Common myeloid progenitor, CD34-positive (primary cell): Measurements from ENCODE around the gene CHPF.

ENCODE experiments used
- CTCF ChIA-PET: fragments of 350-600 bp; sonication (Branson Sonifier 250); formaldehyde crosslinking; loops from one replicate; lab custom pipeline; 2021; ENCODE audit warnings: antibody characterized with exemption; lab: Charles Lee
- POLR2A ChIA-PET: fragments of 350-600 bp; sonication (Branson Sonifier 250); formaldehyde crosslinking; loops from one replicate; lab custom pipeline; 2021; ENCODE audit warnings: antibody characterized with exemption; lab: Charles Lee
- DNase-seq, 3 donors: peaks; one replicate each; pipeline versions ENCODE4 v3.0.0 to v3.0.0-alpha.2; 2013
- H3K27ac ChIP-seq, 2 experiments: 1 replicate in 1 of 2; 2 replicates in 1 of 2; pipeline ENCODE4 v1.7.0; 2013; ENCODE audit warnings: inconsistent platforms in 2 of 2, low read length in 2 of 2, mild to moderate bottlenecking in 2 of 2, low read depth in 1 of 2, moderate library complexity in 1 of 2; ENCODE audit not compliant: severe bottlenecking in 2 of 2, insufficient read depth in 1 of 2, poor library complexity in 1 of 2
- H3K27me3 ChIP-seq, 5 experiments: replicated peaks in 2 of 5; 1 replicate in 3 of 5; 2 replicates in 2 of 5; pipeline versions ENCODE4 v1.6.1 to v1.7.0; 2013; ENCODE audit warnings: low read length in 4 of 5, mild to moderate bottlenecking in 2 of 5, moderate library complexity in 2 of 5, inconsistent platforms in 1 of 5; ENCODE audit not compliant: insufficient read depth in 5 of 5, control insufficient read depth in 4 of 5
- H3K36me3 ChIP-seq, 4 experiments: 1 replicate in 2 of 4; 2 replicates in 2 of 4; pipeline versions ENCODE4 v1.6.1 to v1.7.0; 2013; ENCODE audit warnings: low read length in 3 of 4, control low read depth in 1 of 4, mild to moderate bottlenecking in 1 of 4; ENCODE audit not compliant: control insufficient read depth in 4 of 4, insufficient read depth in 4 of 4
- H3K4me1 ChIP-seq, 4 experiments: 1 replicate in 3 of 4; 2 replicates in 1 of 4; pipeline versions ENCODE4 v1.6.1 to v1.7.1; 2013; ENCODE audit warnings: low read length in 3 of 4, mild to moderate bottlenecking in 3 of 4, control low read depth in 1 of 4, inconsistent platforms in 1 of 4, moderate library complexity in 1 of 4; ENCODE audit not compliant: control insufficient read depth in 4 of 4, insufficient read depth in 4 of 4; ENCODE audit errors: control extremely low read depth in 1 of 4
- H3K4me3 ChIP-seq, 7 experiments: 1 replicate in 4 of 7; 2 replicates in 3 of 7; pipeline versions ENCODE4 v1.5.1 to v1.7.0; 2013; ENCODE audit warnings: mild to moderate bottlenecking in 7 of 7, low read length in 6 of 7, moderate library complexity in 6 of 7, inconsistent platforms in 2 of 7, low read depth in 2 of 7, control low read depth in 1 of 7; ENCODE audit not compliant: insufficient read depth in 4 of 7, control insufficient read depth in 1 of 7; ENCODE audit errors: extremely low read depth in 1 of 7
- H3K9me3 ChIP-seq, 5 experiments: 1 replicate in 4 of 5; 2 replicates in 1 of 5; pipeline versions ENCODE4 v1.6.1 to v1.7.1; 2013; ENCODE audit warnings: low read length in 4 of 5, mild to moderate bottlenecking in 2 of 5, inconsistent platforms in 1 of 5, low read depth in 1 of 5, moderate library complexity in 1 of 5; ENCODE audit not compliant: control insufficient read depth in 4 of 5, insufficient read depth in 2 of 5; ENCODE audit errors: control extremely low read depth in 1 of 5
- WGBS: methylation state at CpG from one replicate; pipeline ENCODE4 v1.1.5; 2013; ENCODE audit not compliant: insufficient coverage; 5-methylcytosine and 5-hydroxymethylcytosine counted together

Gene CHPF

GRCh38 chr2:219499058-219499307 lies 44.6 kb downstream of the CHPF start:
- ChIA-PET POLR2A (interaction anchor here (1.5 kb wide), 1 partner anchor 11 kb away, joined by 4 read pairs; no protein-coding TSS in a partner anchor), CTCF (interaction anchor here (0.9 to 60.5 kb wide), 4 partner anchors 10 to 25 kb away, joined by 4 to 1724 read pairs (median 6); partner anchors contain the start of genes ASIC4, CHPF and TMEM198)
- peak overlapping the region; percentile 44 to 83 (median 76) for H3K4me3 ChIP-seq
- DNase-seq: no peak
- peaks cover 0 to 8% (median 2%) of the 10 kb centered on the region in 4 experiments for H3K36me3 ChIP-seq
- 0% methylated on average over 3 of the region's 3 CpGs for WGBS
- no peaks in the 10 kb centered on the region for H3K9me3 ChIP-seq
- peaks cover 0 to 44% (median 28%) of the 10 kb centered on the region in 5 experiments for H3K27me3 ChIP-seq
- H3K27ac ChIP-seq: peak overlapping the region; percentile 74 to 88
- peaks cover 4 to 41% (median 26%) of the 10 kb centered on the region in 4 experiments for H3K4me1 ChIP-seq

- ChIA-PET CTCF (interaction anchor here (0.9 to 60.5 kb wide), 6 partner anchors 10 to 109 kb away, joined by 3 to 1724 read pairs (median 4); partner anchors contain the start of genes ASIC4, CHPF and TMEM198), POLR2A (interaction anchor here (1.5 kb wide), 1 partner anchor 12 kb away, joined by 4 read pairs; no protein-coding TSS in a partner anchor)
- DNase-seq: peak; percentile 96 to 98 (median 98)
- under 1% methylated on average over 47 of the region's 49 CpGs for WGBS
- Histone ChIP-seq H3K36me3 (peaks cover 0 to 2% (median 0%) of the 10 kb centered on the region in 4 experiments), H3K4me3 (peak within 1 kb of the TSS; percentile 44 to 83 (median 76)), H3K9me3 (no peaks in the 10 kb centered on the region), H3K4me1 (peaks cover 4 to 41% (median 26%) of the 10 kb centered on the region in 4 experiments), H3K27ac (peak within 1 kb of the TSS; percentile 74 to 88), H3K27me3 (peaks cover 0 to 49% (median 28%) of the 10 kb centered on the region in 5 experiments)
These were observed 45.1 kb downstream of the CHPF start, which contains the start of gene GMPPA for GRCh38 chr2:219498280-219499057. GMPPA (plus strand) TSS chr2:219498891; CDS start chr2:219499976, 1,085 bp downstream.

DNA sequence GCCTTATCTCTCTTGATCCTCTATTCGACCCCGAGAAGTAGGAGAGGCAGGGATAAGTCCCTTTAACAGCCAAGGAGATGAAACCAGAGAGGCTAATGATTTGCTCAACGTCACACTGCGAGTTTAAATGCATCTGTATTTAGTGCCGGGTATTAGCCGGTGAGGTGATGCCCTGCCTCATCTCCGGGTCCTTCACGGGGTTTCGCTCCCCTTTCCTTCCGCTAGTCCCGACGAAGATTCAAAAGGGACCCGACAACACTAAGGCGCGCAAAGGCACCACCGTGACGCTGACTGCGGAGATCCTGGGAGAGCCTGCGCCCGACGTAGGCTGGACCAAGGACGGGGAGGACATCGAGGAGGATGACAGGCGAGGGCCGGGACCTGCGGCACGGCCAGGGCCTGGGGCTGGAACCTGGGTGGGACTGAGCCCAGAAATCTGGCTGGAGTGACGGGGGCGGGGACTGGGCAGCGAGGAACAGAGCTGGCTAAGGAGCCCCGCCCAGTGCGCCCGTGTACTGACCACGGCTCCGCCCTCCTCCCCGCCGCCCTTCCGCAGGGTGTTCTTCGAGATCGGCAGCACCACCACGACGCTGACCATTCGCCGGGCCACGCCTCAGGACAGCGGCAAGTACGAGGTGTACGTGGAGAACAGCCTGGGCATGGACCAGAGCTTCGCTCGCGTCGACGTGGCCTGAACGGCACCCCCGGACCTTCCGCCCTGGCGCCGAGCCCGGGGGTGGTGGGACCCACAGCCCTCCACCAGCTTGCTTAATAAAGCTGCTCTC lies 45.9 kb downstream of the CHPF start:
- ChIA-PET CTCF (interaction anchor here (0.9 to 60.5 kb wide), 6 partner anchors 14 to 108 kb away, joined by 3 to 1724 read pairs (median 6); partner anchors contain the start of genes ASIC4, CHPF and TMEM198), POLR2A (interaction anchor here (1.5 kb wide), 1 partner anchor 12 kb away, joined by 4 read pairs; no protein-coding TSS in a partner anchor)
- H3K4me3 ChIP-seq: peak overlapping the region; percentile 44 to 83 (median 76)
- no peaks in the 10 kb centered on the region for H3K36me3 ChIP-seq
- WGBS: 2% methylated on average over 52 of the region's 59 CpGs
- H3K27me3 ChIP-seq: peaks cover 0 to 57% (median 28%) of the 10 kb centered on the region in 5 experiments
- no peak for DNase-seq
- no peaks in the 10 kb centered on the region for H3K9me3 ChIP-seq
- H3K4me1 ChIP-seq: peaks cover 4 to 41% (median 26%) of the 10 kb centered on the region in 4 experiments
- peak overlapping the region in 1 of 2 experiments; percentile 49 for H3K27ac ChIP-seq

GRCh38 chr2:219496825-219497494 lies 46.6 kb downstream of the CHPF start:
- ChIA-PET CTCF (interaction anchor here (0.9 to 60.5 kb wide), 4 partner anchors 13 to 27 kb away, joined by 3 to 1724 read pairs (median 42); partner anchors contain the start of genes ASIC4, CHPF and TMEM198), POLR2A (interaction anchor here (0.7 kb wide), 1 partner anchor 32 kb away, joined by 4 read pairs; no protein-coding TSS in a partner anchor)
- H3K9me3 ChIP-seq: no peaks in the 10 kb centered on the region
- H3K4me3 ChIP-seq: peak overlapping the region in 4 of 7 experiments; percentile 21 to 83 (median 39)
- H3K4me1 ChIP-seq: peaks cover 4 to 41% (median 26%) of the 10 kb centered on the region in 4 experiments
- H3K36me3 ChIP-seq: no peaks in the 10 kb centered on the region
- no peak overlapping the region for H3K27ac ChIP-seq
- no peak for DNase-seq
- peaks cover 0 to 64% (median 28%) of the 10 kb centered on the region in 5 experiments for H3K27me3 ChIP-seq
- 5% methylated on average over 61 of the region's 61 CpGs for WGBS

DNA sequence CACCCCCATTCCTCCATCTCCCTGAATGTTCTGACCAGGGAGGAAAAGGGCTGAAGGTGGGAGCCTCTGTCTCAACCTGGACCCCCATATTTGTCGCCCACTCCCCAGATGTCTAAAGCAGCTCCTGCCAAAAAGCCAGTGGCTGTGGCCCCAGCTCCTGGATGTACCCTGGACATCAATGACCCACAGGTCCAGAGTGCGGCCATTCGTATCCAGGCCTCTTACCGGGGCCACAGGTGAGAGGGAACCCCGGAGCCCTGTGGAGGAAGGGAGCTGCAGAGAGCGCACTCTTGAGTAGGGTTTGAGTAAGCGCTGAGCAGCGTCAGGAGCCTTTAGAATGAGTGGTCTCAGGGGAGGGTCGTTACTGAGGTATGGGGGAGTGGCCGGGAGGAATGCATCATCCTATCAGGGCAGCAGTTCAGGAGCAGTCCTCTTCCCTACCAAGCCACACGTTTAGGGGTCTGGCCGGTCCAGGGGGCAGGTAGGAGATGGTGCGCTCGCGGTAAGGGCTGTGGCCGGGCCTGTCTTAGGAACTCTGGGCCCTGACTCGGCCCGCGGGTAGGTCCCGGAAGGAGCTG lies 47.3 kb downstream of the CHPF start:
- Histone ChIP-seq H3K4me3 (no peak overlapping the region), H3K27ac (no peak overlapping the region), H3K9me3 (no peaks in the 10 kb centered on the region), H3K27me3 (peaks cover 0 to 70% (median 28%) of the 10 kb centered on the region in 5 experiments), H3K36me3 (no peaks in the 10 kb centered on the region), H3K4me1 (peaks cover 4 to 41% (median 26%) of the 10 kb centered on the region in 4 experiments)
- ChIA-PET CTCF (interaction anchor here (0.9 to 60.5 kb wide), 9 partner anchors 12 to 94 kb away, joined by 3 to 1724 read pairs (median 4); partner anchors contain the start of genes ASIC4, CHPF and TMEM198), POLR2A (interaction anchor here (0.7 kb wide), 1 partner anchor 33 kb away, joined by 4 read pairs; no protein-coding TSS in a partner anchor)
- WGBS: 16% methylated on average over 13 of the region's 20 CpGs
- no peak for DNase-seq
